GM19328 (cell line): ENCODE data around the gene CFAP299.
"Not testable (repeated sequence)": the region's sequence is repeated elsewhere in the genome, so short reads cannot be mapped to it uniquely, and the experiment has no call there.

Experiments
- ATAC-seq: cut with Tn5 transposase; IDR thresholded peaks from one replicate; pipeline ENCODE4 v1.9.1; 2021; ENCODE audit warnings: mild to moderate bottlenecking, moderate library complexity; ENCODE audit not compliant: unreplicated experiment

Gene CFAP299

GRCh38 chr4:80800719-80801118, 465.2 kb downstream of the CFAP299 start:
- ATAC-seq: not testable (repeated sequence)

- ATAC-seq: no peak
Observed at GRCh38 chr4:80803337-80803736, 467.8 kb downstream of the CFAP299 start.

- ATAC-seq: no peak
Observed at GRCh38 chr4:80806472-80806871, 470.9 kb downstream of the CFAP299 start.

DNA sequence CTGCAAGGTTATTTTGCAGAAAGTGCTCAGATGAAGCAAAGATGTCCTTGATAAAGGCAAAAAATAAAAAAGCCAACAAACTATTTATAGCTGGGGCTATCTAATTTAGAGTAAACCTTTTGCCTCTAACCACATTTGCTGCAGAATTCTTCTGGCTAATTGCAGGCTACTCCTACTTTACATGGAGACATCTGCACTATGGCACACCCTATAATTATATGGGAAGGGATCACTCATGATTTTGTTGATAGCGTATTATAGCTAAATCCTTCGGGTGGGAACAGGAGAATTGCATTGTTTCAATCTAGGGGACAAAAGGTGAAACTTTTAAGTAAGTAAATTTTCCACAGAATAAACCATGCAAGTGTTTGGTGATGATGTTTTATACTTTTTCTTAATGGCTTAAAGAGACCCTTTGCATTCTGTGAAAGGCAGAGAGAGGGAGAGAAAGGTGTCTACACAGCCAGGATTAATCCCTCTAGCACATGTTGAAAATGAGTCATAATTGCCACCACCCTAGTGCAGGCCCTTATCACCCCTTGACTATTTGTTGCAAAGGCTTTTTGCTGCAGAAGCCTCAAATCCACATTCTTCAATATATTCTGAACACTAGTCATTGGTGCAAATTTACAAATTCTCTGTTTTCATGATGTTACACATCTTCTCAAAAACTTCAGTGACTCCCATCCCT, 473.7 kb downstream of the CFAP299 start:
- ATAC-seq: no peak

DNA sequence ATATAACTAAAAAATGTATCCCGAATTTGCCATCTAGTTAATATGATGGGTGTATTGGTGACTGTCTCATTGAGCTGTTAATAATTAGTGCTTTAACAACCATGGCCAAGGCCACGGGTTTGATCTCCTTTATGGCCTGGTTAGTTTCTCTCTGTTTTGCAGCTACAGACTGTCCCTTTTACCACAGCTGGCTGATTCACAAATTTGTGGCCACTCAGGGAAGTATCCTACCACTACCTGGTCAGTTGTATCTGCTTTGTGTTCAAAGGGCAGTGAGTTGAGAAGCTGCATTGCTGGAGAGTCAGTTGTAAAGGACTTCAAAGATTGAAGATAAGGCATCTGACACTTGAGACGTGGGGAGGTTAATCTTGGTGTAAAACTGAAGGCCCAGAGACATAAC, 475.9 kb downstream of the CFAP299 start:
- no peak for ATAC-seq

GRCh38 chr4:80812145-80812544, 476.6 kb downstream of the CFAP299 start:
- ATAC-seq: no peak

- no peak for ATAC-seq
Observed at GRCh38 chr4:80814266-80814665, 478.7 kb downstream of the CFAP299 start.

DNA sequence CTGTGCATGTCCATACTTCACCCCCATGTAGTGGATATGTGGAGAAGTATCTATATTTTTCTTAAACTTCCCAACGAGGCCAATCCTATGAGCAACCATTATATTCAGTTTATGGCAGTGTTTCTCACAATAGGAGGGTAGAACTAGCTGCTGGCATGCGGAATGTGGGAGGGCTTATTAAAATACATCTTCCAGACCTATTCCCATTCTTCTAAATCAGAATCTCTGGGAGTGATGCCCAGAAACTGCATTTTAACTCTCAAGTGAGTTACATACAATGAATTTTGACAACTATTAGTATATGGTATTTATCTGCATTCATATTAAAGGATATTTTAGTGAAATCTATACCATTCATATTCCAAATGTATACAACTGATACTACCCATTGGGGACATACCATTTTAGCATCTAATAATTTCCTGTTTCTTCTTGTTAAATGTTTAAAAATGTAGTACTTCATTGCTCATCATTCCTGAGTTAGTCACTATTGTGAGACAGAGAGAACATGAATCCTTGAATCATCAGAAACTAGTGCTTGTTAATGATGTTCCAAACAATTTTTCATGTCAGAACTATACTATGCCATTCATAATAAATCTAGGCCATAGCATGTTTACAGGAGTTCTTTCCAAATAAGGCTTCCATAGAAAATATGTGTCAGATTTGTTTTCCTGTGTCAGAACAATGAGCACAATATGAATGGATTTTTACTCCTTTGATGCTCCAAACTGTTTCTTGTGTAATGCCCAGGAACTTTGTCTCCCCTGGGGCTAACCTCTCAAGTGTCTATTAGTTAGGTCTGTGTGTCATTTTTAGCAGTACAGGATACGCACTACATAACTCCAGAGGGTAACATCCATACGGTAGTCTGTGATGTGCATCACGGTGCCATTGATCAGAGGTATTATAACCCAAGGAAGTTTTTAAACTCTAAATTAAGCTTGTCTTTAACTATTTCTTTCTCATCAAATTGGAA, 496.1 kb downstream of the CFAP299 start:
- ATAC-seq: no peak

DNA sequence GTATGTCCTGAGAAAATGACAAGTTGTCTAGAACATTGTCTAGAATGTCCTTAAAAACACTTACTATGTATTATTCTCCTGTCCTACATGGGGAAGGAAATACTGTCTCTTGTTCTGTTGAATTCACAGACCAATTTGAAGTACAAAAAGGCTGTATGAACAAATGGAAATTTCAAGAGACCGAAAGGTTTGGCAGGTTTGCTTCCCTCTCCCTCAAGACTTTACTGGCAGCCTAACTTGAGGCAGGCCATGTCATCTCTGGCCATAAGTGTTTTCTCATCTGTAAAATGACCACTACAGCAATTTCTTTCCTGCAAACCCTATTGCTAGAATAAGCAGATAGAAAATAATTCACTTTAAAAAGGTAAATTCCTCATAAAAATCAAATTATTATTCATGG, 503.8 kb downstream of the CFAP299 start:
- no peak for ATAC-seq

- no peak for ATAC-seq
Observed at GRCh38 chr4:80839792-80840191, 504.3 kb downstream of the CFAP299 start.

- no peak for ATAC-seq
Observed at GRCh38 chr4:80840396-80840795, 504.9 kb downstream of the CFAP299 start.

DNA sequence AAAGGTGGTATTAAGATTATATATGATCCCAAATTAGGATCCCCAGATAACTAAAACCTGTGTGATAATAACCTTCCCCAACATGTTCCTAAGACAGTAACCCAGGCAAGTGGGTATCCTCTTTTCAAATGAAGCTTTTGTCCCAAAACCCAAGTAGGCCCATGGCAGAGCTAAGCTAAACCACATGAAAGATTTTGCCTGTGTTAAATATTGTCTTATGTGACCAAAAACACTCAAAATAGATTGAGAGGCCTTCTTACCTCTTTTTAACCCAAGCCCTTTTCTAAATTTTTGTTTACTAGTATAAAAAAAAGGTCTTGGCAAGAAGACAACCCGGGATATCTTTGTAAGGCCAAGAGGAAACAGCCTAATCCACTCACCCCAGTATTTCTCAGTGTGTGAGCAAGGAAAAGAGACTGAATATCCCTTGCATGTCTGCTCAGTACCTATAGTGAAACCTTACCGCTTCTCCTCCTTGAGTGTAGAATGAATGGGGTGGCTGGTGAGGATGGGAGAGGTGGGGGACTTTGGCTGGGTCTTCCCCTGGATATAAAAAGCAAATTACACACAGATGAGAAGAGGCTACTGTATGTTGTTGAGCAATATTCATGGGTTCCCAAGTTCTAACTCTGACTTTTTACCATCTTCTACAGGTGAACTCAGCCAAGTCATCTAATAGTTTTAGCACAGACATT, 506.2 kb downstream of the CFAP299 start:
- ATAC-seq: no peak

- ATAC-seq: no peak
Observed at GRCh38 chr4:80846210-80846609, 510.7 kb downstream of the CFAP299 start.

DNA sequence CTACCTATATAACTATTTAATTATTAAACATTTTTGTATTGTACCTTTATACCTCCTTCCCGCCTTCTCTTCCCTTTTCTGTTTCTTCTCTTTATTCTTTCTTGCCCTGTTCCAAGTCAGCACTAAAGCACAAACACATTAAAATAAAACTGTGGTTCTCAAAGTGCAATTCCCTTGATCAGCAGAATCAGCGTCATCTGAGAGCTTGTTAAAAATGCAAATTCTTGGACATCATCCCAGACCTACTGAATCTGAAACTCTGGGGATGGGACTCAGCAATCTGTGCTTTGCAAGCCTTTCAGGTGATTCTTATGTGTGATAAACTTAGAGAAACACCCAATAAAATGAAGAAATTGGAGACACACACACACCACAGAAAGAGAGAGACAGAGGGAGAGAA, 516.5 kb downstream of the CFAP299 start:
- ATAC-seq: no peak

DNA sequence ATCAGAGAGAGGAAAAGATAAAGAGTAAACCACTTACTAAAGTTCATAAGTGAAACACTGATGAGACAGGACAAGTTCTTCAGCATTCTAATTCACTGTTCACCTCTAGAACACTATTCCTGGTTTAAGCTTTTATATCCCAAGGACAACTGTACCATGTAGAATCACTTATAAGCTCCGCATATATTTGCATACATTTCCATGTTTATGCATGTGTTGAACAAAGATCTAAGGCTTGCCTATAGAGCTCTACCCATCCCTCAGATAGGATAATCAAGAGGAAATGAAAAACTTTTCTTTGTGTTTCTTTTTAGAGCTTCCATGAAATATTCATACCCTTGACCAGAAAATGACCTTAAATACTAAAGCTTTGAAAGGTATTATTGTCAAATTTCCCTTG, 538.0 kb downstream of the CFAP299 start:
- ATAC-seq: no peak

- no peak for ATAC-seq
Observed at GRCh38 chr4:80874979-80875378, 539.4 kb downstream of the CFAP299 start.

DNA sequence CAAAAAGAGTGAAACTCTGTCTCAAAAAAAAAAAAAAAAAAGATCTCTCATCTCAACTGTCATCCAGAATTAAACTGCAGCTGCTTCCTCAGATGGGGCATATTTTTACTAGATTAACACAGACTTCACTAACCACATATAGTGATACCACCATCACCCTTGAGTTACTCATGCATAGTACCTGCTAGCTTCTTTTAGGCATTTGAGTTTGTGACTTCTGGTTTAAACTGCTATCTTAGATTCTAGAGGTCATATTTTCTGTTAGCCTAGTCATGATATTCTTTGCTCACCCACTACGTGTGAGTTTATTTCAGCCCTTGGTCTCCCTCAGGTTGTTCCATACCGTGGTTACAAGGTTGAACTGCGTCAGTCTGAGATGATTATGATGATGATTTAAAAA, 540.1 kb downstream of the CFAP299 start:
- peak; percentile 85 for ATAC-seq

- peak; percentile 54 for ATAC-seq
Observed at GRCh38 chr4:80876810-80877209, 541.3 kb downstream of the CFAP299 start.

- no peak for ATAC-seq
Observed at GRCh38 chr4:80878218-80878617, 542.7 kb downstream of the CFAP299 start.

GRCh38 chr4:80897537-80898303, 562.2 kb downstream of the CFAP299 start:
- peak; percentile 57 for ATAC-seq

DNA sequence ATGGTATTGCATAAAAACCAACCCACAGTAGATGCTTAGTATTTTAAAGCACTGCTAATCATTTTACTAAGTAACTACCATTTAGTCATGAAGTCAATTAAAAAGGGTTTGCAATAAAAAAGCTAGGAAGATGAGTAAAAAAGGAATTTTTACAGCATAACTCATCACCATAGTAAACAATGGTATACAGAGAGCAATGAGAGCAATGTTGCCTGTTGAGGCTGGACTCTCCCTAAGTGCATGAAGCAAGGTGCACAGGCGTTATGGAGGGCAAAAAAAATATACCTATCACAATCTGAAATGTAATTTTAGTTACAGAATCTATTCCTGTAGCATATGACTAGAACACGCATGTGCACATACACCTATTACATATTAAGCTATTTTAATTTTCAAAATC, 565.4 kb downstream of the CFAP299 start:
- no peak for ATAC-seq
